LHCN-M2 (cell line): Measurements from ENCODE around the gene ZBED4. TPM values are rescaled to one million over a fixed set of nuclear protein-coding genes. Genes with fewer than 3 reads are reported as not detected.

Experiments
- DNase-seq: peaks from one replicate; pipeline ENCODE4 v3.0.0-alpha.2; 2012; ENCODE audit warnings: low read depth
- total RNA-seq: library from RNA; depleted of rRNA; stranded (reverse); fragments of >200 nt; gene quantifications from 2 replicates; pipeline ENCODE4 v1.2.3, GENCODE V29; 2014

The ZBED4 gene
- total RNA-seq, 1 experiment from 2014 or later = 13.4 TPM

DNA sequence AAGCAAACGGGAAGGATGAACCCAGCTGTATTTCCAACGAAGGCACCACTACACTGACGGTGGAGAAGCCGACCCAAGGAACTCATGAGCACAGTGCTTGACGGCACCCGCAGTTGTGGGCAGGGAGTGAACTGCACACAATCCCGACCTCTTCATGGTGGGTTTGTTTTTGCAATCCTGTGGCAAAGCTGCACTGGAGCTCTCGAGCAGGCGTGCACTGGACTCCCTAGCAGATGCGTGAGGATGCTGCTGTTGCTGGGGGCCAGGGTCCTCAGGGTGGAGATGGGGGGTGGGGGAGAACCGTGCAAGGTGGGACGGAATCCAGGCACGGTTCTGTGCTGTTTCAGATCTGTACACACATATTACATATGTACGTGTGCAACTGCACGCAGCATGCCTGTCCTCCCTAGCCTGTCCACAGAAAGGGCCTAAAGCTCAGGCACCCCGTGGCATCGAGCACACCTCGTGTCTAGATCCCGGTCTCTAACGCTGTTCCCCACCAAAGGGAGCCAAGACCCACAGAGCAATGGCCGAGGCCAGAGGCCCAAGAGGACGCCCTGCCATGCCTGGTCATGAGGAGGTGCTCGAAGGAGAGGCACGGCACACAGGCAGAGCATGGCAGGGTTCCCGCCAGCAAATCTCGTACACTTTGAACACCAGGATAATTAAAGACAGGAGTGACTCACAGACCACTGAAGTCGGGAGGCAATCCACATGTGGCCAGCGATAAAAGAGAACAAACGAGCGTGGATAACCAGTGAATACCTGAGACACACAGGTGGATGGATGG is 47.0 kb downstream of the ZBED4 start:
- DNase-seq = no peak

DNA sequence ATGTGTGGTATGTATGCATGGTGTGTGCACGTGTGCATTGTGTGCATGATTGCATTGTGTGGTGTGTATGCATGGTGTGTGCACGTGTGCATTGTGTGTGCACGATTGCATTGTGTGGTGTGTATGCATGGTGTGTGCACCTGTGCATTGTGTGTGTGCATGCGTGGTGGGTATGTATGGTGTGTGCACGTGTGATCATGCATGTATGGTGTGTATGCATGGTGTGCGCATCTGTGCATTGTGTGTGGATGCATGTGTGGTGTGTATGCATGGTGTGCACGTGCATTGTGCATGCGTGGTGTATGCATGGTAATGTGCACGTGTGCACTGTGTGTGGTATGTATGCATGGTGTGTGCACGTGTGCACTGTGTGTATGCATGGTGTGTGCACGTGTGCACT is 47.8 kb downstream of the ZBED4 start:
- no peak for DNase-seq

DNA sequence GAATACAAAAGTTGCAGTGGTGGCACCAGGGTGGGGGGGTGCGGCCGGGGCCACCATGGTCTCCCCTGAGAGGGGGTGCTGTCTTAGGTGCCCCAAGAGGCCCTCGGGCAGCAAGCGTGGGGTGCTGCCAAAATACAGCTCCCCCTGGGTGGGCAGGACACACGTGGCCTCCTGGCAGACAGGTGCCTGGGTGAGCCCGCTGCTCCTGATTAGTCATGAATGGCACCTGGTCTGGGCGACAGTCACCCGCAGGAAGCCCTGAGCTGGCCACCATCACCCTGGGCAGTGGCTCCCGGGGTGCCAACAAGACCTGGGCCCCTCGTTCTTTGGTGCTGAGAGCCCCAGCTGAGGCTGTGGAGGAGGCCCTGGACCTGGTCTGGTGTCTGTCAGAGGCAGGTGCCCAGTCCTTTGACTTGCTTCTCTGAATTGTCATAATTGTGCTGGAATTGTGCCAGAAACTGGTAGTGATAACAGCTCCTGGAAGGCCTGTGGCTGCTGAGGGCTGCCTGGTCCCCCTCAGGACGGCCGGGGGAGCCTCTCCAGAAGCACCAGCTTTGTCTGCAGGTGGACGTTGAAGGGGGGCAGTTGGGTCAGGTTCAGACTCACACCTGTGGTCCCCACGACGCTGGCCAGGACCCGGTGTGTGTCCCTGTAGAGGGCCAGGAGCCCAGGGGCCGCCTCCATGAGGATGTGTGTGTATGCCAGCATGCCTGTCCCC is 49.8 kb downstream of the ZBED4 start:
- no peak for DNase-seq

DNA sequence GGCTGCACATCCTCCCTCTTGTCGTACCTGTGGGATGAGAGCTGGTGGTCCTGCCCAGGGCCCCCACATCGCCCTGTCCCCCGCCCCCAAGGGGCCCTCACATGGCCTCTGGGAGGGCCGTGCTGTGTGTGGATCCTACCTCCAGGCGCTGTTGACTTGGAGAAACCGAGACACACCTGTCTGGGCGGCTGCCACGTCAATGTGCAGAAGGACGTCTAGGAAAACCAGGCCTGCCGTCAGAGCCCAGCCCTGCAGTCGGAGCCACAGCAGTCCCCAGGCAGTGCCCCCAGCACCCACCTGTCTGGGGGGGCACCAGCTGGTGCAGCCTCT is 50.4 kb downstream of the ZBED4 start:
- no peak for DNase-seq

DNA sequence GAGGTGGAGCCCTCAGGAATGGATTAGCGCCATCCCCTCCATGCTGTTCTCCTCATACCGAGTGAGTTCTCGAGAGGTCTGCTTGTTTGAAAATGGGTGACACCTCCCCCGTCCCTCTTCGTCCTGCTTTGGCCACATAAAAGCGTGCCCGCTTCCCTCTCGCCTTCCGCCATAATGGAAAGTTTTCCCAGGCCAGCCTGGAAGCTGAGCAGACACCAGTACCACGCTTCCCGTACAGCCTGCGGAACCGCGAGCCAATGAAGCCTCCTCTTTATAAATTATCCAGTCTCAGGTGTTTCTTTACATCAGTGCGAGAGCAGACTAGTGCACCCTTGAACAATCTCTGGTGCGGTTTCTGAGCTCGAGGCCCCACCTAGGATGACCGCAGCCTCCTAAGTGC is 51.8 kb downstream of the ZBED4 start:
- DNase-seq = no peak

DNA sequence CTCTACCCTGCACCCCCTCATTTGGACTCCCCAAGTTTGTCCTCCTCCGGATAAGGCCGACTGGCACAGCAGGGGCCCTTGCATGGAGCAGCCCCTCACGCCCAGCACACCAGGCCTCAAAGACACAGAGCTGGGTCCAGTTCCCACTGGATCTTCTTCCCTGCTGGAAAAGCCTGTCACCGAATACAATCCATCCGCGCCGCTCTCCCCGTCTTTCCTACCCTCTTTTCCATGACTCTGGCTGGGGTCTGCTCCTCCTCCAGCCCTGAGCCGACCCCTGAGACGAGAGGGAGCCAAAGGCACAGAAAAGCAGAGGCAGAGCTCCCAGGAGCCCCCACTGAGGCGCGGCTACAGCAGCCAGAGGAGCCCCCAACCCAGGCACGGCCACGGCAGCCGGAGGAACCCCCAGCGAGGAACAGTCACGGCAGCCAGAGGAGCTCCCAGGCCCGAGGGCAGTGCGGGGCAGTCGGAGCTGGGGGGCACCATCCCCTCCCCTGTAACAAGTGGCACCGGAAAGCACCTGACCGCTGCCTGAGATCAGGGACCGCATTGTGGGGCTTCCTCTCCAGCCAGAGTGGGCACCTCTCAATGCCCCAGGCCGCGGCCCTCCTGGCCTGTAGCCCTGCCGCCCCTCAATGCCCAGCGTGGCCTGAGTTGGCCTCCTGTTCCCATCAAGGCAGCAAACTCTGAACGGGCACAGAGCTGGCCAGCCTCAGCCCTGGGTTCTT is 52.6 kb downstream of the ZBED4 start:
- no peak for DNase-seq

DNA sequence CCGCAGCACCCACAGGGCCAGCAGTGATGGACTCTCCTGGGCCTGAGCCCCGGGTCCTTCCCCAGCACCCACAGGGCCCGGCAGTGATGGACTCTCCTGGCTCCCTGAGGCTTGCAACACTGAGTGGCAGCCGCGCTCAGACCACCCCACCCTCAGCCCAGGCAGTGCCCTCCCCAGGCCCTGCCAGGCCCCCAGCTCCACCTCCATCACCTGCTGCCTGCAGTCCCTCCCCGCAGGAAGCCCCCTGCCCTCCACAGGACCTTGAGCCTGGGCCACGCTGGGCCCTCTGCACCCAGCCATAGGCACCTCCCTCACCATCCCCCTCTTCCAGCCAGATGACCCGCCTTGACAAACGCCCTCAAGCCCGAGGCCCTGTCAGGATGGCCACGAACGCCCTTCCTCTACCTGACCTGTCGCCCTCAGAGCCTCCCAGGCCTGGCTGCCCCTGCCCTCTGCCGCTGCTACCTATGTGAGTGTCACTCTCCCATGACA is 53.2 kb downstream of the ZBED4 start:
- no peak for DNase-seq

DNA sequence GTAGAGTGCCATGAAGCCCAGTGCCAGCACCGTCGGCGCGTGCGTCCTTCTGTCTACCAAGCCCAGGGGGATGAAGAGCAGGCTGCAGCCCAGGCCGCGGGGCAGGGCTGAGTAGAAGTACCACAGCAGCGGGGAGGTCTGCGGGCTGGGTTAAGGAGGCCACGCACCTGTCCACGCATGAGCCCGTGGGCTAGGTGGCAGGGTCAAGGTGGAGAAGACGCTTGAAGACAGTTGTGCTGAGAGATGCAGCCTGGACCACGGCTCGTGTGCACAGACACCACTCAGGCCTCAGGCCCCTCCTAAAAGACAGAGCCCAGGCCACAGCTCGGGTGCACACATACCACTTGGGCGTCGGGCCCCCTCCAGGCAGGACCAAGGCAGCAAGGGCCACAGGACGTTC is 54.2 kb downstream of the ZBED4 start:
- no peak for DNase-seq

DNA sequence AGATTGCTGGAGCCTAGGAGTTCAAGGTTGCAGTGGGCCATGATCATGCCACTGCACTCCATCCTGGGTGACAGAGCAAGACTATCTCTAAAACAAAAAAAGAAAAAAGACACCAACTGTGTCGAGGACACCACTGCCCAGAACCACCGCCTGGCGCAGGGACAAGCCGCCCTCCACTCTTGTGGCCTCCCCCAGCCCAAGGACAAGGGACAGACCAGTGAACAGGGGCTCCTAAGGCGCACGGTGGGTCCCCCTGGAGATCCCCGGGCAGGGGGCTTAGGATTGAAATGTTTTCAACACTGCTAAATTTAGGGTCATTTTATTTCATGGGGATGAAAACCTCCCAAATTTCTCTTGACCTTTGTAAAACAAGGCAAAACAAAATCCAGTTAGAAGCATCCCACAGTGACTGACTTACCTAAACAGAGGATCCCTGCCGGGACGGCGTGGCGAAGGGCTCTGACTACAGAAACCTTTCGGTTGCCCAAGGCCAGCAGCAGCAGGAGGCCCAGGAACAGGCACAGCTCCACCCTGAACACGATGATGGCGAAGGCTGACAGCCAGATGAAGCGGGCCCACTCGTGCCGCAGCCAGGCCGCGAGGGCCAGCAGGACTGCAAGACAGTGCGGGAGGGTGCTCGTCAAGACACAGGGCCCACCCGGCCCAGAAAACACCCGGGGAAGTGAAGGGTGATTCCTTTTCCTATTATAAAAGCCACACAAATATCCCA is 56.0 kb downstream of the ZBED4 start:
- DNase-seq = no peak

DNA sequence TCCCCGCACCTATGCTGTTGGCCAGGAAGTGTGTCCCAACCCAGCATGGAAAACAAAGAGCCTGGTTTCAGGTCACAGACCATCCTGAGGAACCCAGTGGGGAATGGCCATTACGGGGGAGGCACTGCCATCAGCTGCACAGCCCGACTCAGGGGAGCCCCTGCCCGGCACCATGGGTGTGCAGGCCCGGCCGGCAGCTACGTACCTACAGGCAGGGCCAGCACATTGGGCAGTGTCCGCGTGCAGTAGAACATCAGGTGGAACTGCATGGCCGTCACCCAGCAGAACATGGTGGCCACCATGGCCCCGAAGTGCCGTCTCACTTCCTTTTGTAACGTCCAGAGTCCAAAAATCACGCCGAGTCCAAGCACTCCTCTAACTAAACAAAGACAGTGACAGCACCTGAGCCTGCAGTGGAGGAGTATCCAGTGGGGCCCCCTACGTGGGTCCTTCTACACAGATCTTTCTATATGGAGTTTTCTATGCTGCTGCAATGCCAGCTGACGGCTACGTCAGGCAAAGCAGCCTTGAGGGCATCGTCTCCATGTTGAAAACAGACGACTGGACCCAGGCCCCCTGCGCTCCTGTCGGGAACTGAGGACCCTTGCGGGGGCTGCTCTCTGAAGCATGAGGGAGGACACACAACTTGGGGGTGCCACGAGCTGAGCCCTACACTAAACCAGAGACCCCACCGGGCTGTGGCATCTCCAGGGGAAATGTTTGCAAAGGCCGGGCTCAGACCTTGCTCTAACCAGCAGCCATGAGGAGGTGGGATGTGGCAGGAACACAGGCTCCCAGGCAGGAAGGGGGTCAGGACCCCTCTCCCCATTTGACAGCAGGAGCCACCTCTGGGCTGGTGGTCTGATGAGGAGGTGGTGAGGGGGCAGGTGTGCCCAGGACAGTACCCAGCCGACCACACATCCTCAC is 56.8 kb downstream of the ZBED4 start:
- DNase-seq = no peak

DNA sequence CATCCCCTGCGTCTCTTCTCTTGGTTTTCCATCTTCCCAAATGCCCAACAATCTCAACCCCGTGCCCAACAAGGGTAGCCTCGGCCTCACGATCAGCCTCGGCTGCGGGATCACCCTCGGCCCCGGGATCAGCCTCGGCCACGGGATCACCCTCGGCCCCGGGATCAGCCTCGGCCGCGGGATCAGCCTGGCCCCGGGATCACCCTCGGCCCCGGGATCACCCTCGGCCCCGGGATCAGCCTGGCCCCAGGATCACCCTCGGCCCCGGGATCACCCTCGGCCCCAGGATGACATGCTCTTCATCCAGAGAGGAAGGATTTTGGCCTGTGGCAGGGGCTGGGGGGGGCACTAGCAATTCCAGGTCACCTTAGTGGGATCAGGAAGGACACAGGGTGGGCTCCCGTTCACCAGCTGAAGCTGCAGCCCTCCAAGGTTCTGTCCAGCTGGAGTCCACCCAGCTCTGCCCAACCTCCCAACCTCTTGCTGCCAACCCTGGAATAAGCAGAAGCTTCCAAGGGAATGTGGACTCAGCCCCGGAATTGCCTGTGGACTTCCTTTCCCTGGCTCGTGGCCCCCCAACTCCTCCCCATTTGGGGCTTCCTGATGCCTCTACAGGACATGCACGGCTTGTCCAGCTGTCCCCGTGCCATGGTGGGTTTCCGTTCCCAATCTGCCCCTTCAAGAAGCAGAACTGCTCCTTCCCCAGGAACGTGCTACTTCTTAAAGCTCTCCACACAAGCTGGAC is 58.4 kb downstream of the ZBED4 start:
- no peak for DNase-seq

DNA sequence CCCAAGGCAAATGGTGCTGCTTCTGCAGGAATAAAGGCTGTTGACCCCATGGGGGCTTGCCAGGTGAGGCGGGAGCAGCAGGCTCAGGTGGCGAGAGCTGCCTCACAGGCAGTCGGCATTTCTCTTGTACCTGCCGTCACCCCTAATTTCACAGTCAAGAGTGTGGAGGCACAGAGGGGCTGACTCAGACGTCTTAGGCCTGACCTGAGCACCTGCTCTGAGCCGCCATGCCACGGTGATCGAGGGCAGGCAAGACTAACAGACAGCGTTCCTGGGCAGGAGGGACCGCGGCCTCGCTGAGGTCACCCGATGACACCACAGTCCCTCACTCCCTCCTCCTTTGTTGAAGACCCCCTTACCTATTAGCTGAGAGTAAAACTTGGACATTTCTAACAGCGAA is 59.4 kb downstream of the ZBED4 start:
- no peak for DNase-seq

DNA sequence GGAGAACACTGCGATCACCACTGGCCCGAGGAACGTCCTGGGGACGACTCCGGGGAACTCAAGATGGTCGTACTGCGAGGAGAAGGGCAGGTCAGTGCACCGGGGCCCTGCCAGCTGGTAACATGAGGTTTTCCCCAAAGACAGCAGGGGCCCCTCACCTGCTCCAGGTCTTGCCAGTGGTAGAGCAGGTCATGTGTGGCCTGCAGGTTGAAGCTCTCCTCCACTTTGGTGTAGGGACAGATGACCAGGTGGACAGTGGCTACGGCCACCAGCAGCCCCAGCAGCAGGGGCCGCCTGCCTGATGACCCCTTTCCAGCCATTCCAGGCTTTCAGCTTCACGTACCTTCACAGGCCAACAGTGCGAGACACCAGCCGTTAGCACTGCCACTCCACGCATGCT is 59.8 kb downstream of the ZBED4 start:
- DNase-seq = no peak

DNA sequence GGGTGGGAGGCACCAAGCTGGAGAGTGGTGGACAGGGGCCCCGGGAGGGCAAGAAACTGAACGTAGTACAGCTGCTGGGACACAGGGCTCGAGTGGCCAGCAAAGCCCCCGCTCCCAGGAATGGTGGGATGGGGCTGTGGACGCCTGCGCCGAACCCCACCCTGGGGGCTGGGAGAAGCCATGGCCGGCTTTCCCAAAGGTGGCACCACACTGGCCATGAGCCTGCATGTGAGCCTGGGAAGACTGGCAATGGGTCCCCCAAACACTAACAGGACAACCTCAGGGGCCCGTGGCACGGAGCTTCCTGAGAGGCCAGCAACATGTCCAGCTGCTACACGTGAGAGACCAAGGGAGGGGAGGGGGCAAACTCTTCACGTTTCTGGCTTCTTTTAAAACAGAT is 60.6 kb downstream of the ZBED4 start:
- DNase-seq = no peak

DNA sequence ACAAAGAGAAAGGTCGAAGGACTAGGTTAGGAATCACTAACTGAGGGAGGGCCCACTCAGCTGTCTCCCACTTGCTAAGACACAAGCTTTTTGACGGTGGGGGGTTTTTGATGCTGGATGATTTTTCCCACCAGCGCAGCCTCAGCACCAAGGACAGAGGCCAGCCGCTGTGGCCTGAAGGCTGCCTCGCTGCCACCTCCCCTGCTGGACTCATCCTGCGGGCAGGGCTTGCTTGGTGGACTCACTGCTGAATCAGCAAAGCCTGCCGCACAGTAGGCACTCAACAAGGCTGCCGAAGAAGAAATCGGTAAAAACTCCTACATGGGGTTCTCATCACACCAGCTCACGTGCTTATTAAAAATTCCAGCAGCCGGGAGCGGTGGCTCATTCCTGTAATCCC is 62.0 kb downstream of the ZBED4 start:
- DNase-seq = no peak

DNA sequence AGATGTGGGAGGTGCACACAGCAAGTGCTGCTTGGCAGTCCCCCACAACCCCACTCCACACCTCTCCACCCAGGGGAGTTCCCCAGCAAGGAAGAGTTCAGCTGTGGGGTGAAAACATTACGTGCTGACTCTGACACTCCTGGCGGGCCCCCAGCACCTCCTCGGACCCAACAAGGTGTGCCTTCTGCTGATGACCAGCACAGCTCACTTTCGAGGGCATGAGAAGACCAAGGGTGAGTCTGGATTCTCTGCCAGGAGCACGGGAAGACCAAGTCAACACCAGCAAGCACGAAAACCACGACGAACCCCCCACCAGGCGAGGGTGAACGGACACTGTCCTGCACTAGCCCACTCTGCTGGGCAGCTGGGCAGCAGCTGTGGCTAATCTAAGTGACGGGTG is 63.2 kb downstream of the ZBED4 start:
- no peak for DNase-seq

DNA sequence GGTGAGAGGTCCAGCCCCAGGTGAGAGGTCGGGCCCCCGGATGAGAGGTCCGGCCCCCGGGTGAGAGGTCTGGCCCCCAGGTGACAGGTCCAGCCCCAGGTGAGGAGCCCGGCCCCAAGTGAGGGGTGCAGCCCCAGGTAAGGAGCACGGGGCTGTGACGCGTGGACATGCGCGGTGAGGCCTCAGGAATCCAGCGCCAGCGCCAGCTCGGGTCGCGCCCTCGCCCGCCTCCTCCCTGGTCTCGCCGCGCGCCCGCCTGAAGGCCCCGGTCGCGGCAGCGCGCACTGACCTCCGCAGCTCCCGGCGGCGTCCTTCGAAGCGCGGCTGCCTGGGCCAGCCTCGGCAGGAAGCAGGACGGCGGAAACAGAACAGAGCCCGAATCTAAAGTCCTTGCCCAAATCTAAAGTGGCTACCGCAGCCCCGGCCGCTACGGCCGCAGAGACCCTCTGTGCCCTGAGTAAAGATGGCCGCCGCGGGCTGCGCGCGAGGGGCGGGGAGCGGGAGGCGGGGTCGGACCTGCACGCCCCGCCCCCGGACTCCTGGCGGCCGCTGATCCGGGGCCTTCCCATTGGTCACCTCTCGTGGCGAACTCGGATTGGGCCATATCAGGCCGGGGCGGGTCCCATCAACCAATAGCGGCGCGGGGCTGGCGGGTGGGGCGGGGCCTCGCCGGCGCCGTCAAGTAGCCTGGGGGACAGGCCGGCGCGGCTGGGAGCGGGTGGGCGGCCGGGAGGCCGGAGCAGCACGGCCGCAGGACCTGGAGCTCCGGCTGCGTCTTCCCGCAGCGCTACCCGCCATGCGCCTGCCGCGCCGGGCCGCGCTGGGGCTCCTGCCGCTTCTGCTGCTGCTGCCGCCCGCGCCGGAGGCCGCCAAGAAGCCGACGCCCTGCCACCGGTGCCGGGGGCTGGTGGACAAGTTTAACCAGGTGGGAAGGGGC is 64.6 kb downstream of the ZBED4 start, which contains the start of the genes ALG12 and CRELD2:
ALG12 (minus strand) TSS at position 465 of the 937 bp plus-strand sequence. CDS start 4,673 bp downstream, outside the sequence.
CRELD2 (plus strand) TSS at position 661 of the 937 bp plus-strand sequence; CDS start at position 797, 136 bp downstream.
- DNase-seq = peak; percentile 93
